Bone marrow (tissue), 2 donors: ENCODE measurements around the gene ASTN2.

Experiments used
- DNase-seq, 2 donors: peaks; one replicate each; lab custom pipeline; 2025; lab: John Stamatoyannopoulos, UW

Gene ASTN2

GRCh38 chr9:117249799-117250198, 165.1 kb downstream of the ASTN2 start:
- no peak for DNase-seq

- DNase-seq: no peak
Observed at GRCh38 chr9:117247266-117247665, 167.6 kb downstream of the ASTN2 start.

GRCh38 chr9:117245175-117245829, 169.6 kb downstream of the ASTN2 start:
- DNase-seq: no peak

GRCh38 chr9:117242082-117242481, 172.8 kb downstream of the ASTN2 start:
- DNase-seq: no peak

GRCh38 chr9:117239428-117239827, 175.4 kb downstream of the ASTN2 start:
- DNase-seq: no peak

- DNase-seq: no peak
Observed at GRCh38 chr9:117234103-117234502, 180.8 kb downstream of the ASTN2 start.

GRCh38 chr9:117233016-117233415, 181.8 kb downstream of the ASTN2 start:
- no peak for DNase-seq

- DNase-seq: no peak
Observed at GRCh38 chr9:117232281-117232680, 182.6 kb downstream of the ASTN2 start.

GRCh38 chr9:117231012-117231411, 183.8 kb downstream of the ASTN2 start:
- no peak for DNase-seq

- no peak for DNase-seq
Observed at GRCh38 chr9:117224695-117225094, 190.2 kb downstream of the ASTN2 start.

- no peak for DNase-seq
Observed at GRCh38 chr9:117218951-117219350, 195.9 kb downstream of the ASTN2 start.

- DNase-seq: no peak
Observed at GRCh38 chr9:117214416-117214815, 200.4 kb downstream of the ASTN2 start.

- DNase-seq: no peak
Observed at GRCh38 chr9:117211280-117211679, 203.6 kb downstream of the ASTN2 start.

GRCh38 chr9:117205806-117206205, 209.1 kb downstream of the ASTN2 start:
- DNase-seq: no peak

- no peak for DNase-seq
Observed at GRCh38 chr9:117204971-117205370, 209.9 kb downstream of the ASTN2 start.

GRCh38 chr9:117191504-117192261, 223.2 kb downstream of the ASTN2 start:
- DNase-seq: no peak

- no peak for DNase-seq
Observed at GRCh38 chr9:117189121-117189520, 225.7 kb downstream of the ASTN2 start.

GRCh38 chr9:117188394-117188793, 226.5 kb downstream of the ASTN2 start:
- DNase-seq: no peak

- no peak for DNase-seq
Observed at GRCh38 chr9:117187498-117187897, 227.4 kb downstream of the ASTN2 start.

GRCh38 chr9:117184173-117184572, 230.7 kb downstream of the ASTN2 start:
- no peak for DNase-seq

GRCh38 chr9:117182046-117182445, 232.8 kb downstream of the ASTN2 start:
- no peak for DNase-seq

GRCh38 chr9:117180896-117181445, 233.9 kb downstream of the ASTN2 start:
- no peak for DNase-seq

- no peak for DNase-seq
Observed at GRCh38 chr9:117178596-117179375, 236.1 kb downstream of the ASTN2 start.
